ENCODE measurements around the gene RASAL2. TPM values are rescaled to one million over a fixed set of nuclear protein-coding genes. Genes with fewer than 3 reads are reported as not detected.
A peak's percentile ranks its signal among the peaks of the same experiment; 100 is the strongest.

RASAL2 gene
- total RNA-seq, 1 experiment from 2014 or later: 22.2 TPM

DNA sequence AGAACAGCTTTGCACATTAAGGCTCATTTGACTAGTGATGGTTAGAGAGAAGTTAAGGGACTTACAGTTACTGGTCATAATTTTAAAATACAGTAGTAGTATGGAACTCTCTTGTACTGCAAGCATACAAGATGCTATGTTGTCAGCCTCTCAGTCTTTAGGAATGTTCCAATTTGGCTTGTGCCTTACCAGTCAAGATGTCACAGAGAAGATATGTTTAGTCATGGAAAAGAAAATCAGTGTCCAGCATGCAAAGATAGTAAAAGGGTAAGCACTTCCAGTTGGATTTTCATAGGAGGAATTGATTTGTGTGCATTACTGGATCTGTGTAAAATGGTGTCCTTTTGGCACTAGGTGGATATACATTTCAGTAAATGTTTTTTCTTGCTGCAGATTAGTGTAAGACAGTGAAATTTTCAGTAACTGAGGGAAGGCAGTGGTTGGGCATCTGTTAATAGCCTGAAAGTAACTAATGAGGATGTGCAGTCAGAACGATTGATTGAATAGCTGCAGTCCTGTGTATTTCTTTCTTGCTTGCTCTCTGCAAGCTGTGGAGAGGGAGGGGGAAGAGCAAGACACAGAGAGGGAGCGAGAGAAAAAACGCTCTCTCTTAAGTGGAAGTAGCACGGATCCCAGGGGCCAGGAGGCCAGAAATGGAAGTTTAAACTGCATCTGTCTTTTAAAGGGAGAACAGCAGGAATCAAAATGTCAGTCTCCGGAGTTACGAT, 294.7 kb downstream of the RASAL2 start:
- Histone ChIP-seq H3K4me2 (ENCODE audit: insufficient read depth, insufficient read length, low read length) (no peak overlapping the region), H3K23ac (ENCODE audit: insufficient read length, low read depth, low read length) (no peak overlapping the region), H3K4ac (ENCODE audit: low read depth, low read length) (no peak overlapping the region), H2BK12ac (ENCODE audit: insufficient read length, low read depth, low read length) (no peak overlapping the region), H2BK120ac (ENCODE audit: low read depth, low read length, poor library complexity, severe bottlenecking) (no peak overlapping the region), H2BK5ac (ENCODE audit: insufficient read length, low read length) (no peak overlapping the region), H3K27ac (ENCODE audit: insufficient read length, low read depth, low read length) (no peak overlapping the region), H4K8ac (replicated peaks; ENCODE audit: insufficient read length, low read depth, low read length) (no peak overlapping the region), H2AFZ (ENCODE audit: low read length) (no peak overlapping the region), H3K9me3 (ENCODE audit: control insufficient read depth, low read depth, low read length) (no peaks in the 10 kb centered on the region), H2AK5ac (ENCODE audit: insufficient read length, low read length) (no peak overlapping the region), H4K20me1 (ENCODE audit: control insufficient read depth, insufficient read depth, insufficient read length) (no peaks in the 10 kb centered on the region), H3K27me3 (ENCODE audit: insufficient read depth, low read length) (no peaks in the 10 kb centered on the region), H3K23me2 (ENCODE audit: insufficient read length, low read depth, low read length, poor library complexity, severe bottlenecking) (no peaks in the 10 kb centered on the region), H3K56ac (ENCODE audit: insufficient read length, low read depth, low read length) (no peak overlapping the region), H3K4me1 (ENCODE audit: insufficient read depth, low read length) (no peaks in the 10 kb centered on the region; the same call in 1 of the 2 replicates), H4K91ac (ENCODE audit: insufficient read length, low read depth, low read length) (no peak overlapping the region), H3T11ph (ENCODE audit: low read length) (no peak overlapping the region), H3K18ac (ENCODE audit: insufficient read length, low read depth, low read length) (no peak overlapping the region), H2BK15ac (ENCODE audit: low read depth, low read length) (no peak overlapping the region), H3K9ac (ENCODE audit: extremely low read depth, insufficient read length, low read length) (no peak overlapping the region), H3K79me2 (ENCODE audit: insufficient read depth, low read length) (no peaks in the 10 kb centered on the region), H3K79me1 (ENCODE audit: insufficient read depth, low read depth, low read length, poor library complexity, severe bottlenecking) (no peaks in the 10 kb centered on the region), H2BK20ac (ENCODE audit: low read depth, low read length, poor library complexity, severe bottlenecking) (no peak overlapping the region), H4K5ac (ENCODE audit: insufficient read length, low read depth, low read length) (no peak overlapping the region), H3K14ac (ENCODE audit: insufficient read depth, low read length) (no peak overlapping the region)
- Mint-ChIP-seq H3K9me3 (no peaks in the 10 kb centered on the region), H3K27ac (peak overlapping the region in 1 of 3 experiments; percentile 9; a peak in 1 of 7 replicates), H3K4me1 (peaks cover 9 to 11% of the 10 kb centered on the region in 2 experiments), H3K4me3 (no peak overlapping the region), H3K27me3 (ENCODE audit: low read depth) (no peaks in the 10 kb centered on the region), H3K36me3 (ENCODE audit: insufficient read depth in 1 of 3, low read depth in 3 of 3) (no peaks in the 10 kb centered on the region)
- TF ChIP-seq, protein P1, sequence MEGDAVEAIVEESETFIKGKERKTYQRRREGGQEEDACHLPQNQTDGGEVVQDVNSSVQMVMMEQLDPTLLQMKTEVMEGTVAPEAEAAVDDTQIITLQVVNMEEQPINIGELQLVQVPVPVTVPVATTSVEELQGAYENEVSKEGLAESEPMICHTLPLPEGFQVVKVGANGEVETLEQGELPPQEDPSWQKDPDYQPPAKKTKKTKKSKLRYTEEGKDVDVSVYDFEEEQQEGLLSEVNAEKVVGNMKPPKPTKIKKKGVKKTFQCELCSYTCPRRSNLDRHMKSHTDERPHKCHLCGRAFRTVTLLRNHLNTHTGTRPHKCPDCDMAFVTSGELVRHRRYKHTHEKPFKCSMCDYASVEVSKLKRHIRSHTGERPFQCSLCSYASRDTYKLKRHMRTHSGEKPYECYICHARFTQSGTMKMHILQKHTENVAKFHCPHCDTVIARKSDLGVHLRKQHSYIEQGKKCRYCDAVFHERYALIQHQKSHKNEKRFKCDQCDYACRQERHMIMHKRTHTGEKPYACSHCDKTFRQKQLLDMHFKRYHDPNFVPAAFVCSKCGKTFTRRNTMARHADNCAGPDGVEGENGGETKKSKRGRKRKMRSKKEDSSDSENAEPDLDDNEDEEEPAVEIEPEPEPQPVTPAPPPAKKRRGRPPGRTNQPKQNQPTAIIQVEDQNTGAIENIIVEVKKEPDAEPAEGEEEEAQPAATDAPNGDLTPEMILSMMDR (conservative IDR thresholded peaks at IDR 0.05): no peak
- WGBS (ENCODE audit: extremely low coverage, insufficient read length, low lambda C conversion rate): no CpG with 5 or more reads among the region's 6 CpGs
- DNase-seq: no peak
